Measurements from ENCODE around the gene NUDT8. TPM values are rescaled to one million over a fixed set of nuclear protein-coding genes. Genes with fewer than 3 reads are reported as not detected.

The NUDT8 gene
- total and polyA plus RNA-seq, 2 of the 8 experiments (the other 6 are each of a cell fraction or from before 2014, with no cell fraction given), result 7.2 to 8.3 TPM

- TF ChIP-seq, protein P1, sequence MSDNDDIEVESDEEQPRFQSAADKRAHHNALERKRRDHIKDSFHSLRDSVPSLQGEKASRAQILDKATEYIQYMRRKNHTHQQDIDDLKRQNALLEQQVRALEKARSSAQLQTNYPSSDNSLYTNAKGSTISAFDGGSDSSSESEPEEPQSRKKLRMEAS (IDR thresholded peaks at IDR 0.05), result no peak
- no peak for TF ChIP-seq RXRA (IDR thresholded peaks at IDR 0.05; ENCODE audit: insufficient read depth, low read depth, low read length)
- TF ChIP-seq CBX8 (IDR thresholded peaks at IDR 0.05; ENCODE audit: borderline replicate concordance, low read depth, low read length), result no peak
- TF ChIP-seq, protein P2, sequence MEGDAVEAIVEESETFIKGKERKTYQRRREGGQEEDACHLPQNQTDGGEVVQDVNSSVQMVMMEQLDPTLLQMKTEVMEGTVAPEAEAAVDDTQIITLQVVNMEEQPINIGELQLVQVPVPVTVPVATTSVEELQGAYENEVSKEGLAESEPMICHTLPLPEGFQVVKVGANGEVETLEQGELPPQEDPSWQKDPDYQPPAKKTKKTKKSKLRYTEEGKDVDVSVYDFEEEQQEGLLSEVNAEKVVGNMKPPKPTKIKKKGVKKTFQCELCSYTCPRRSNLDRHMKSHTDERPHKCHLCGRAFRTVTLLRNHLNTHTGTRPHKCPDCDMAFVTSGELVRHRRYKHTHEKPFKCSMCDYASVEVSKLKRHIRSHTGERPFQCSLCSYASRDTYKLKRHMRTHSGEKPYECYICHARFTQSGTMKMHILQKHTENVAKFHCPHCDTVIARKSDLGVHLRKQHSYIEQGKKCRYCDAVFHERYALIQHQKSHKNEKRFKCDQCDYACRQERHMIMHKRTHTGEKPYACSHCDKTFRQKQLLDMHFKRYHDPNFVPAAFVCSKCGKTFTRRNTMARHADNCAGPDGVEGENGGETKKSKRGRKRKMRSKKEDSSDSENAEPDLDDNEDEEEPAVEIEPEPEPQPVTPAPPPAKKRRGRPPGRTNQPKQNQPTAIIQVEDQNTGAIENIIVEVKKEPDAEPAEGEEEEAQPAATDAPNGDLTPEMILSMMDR (IDR thresholded peaks at IDR 0.05; ENCODE audit: control extremely low read depth in 1 of 3, insufficient read depth in 1 of 3, low read depth in 1 of 3, low read length in 3 of 3), result no peak
- TF ChIP-seq SP2 (IDR thresholded peaks at IDR 0.05; ENCODE audit: low read length), result no peak
Observed at GRCh38 chr11:67596753-67597300, 32.9 kb downstream of the NUDT8 start (continued).
